Dedifferentiated amniotic fluid mesenchymal stem cell (primary cell): ENCODE measurements around the gene KBTBD3.
A peak's percentile ranks its signal among the peaks of the same experiment; 100 is the strongest.
"Not testable (repeated sequence)": the region's sequence is repeated elsewhere in the genome, so short reads cannot be mapped to it uniquely, and the experiment has no call there.

Experiments used
- DNase-seq: peaks from one replicate; pipeline ENCODE4 v3.0.0-alpha.2; 2016; ENCODE audit errors: extremely low spot score

Gene KBTBD3

DNA sequence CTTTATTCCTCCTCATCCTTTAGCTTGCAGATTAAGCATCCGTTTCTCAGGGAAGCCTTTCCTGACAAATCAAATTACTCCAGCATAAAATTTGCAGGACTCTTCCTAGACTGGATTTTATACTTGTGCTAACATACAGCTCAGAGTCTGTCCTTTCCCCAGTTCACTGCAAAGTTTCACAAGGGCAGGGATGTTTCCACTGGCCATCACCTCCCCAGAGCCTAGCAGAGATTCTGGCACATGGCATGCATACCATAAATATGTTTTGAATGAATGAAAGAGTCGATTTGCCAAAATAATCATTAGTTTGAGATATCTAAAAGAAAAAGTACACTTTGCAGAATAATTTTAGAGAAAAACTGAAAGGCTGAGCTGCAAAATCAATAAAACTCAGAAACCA lies 65.7 kb downstream of the KBTBD3 start:
- DNase-seq = peak; percentile 22

DNA sequence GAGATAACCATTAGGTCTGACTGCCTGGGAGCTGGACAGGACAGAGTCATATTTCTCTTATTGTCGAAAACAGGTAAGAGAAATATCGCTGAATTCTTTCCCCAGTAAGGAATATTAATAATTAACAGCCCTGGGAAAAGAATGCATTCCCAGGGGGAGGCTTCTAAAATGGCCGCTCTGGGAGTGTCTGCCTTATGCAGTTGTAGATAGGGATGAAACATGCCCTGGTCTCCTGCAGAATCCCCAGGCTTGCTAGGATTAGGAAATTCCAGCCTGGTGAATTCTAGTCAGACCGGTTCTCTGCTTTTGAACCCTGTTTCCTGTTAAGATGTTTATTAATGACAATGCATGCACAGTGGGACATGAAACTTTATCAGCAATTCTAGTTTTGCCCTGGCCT lies 74.1 kb downstream of the KBTBD3 start:
- DNase-seq = not testable (repeated sequence)

DNA sequence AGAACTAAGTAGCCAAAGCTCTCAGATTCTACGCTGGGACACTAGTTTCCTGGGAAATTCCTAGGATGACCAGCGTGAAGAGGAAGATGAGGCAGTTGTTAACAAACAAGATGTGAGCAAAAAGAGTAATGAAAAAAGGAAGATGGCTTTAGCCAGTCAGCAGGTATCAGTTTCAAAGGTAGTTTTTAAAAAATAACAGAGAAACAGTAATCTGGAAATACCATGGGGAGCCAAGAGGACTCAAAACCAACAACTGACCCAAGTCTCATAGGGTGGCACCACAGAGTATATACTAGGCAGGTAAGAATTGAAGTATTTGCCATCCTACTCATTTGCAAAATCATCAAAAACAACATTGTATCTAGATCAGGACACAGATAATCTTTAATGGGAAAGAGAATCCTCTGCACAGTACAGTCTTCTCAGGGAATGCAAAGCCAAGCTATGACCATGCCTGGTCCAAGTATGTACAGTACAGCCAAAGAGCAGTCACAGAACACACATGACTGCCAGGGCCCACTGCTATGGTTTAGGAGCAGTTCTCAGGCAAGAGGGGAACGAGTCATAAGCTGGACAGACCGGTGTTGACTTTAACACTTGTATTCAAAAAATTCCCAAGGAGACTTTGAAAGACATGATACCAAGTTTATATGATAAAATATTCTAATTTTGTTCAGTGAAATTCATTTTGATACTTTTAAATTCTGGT lies 75.7 kb downstream of the KBTBD3 start:
- no peak for DNase-seq
